Placental epithelial cell (primary cell): ENCODE data around the gene NSRP1. TPM values are rescaled to one million over a fixed set of nuclear protein-coding genes. Genes with fewer than 3 reads are reported as not detected.

Experiments
- small RNA-seq: library from RNA; depleted of rRNA; stranded (forward); fragments of <200 nt; gene quantifications from one replicate; pipeline ENCODE3, GENCODE V24; 2012
- total RNA-seq: library from RNA; depleted of rRNA; stranded (reverse); fragments of >200 nt; gene quantifications from 2 replicates; pipeline ENCODE4 v1.2.3, GENCODE V29; 2012

NSRP1 gene
- total RNA-seq = 4.4 and 8.2 TPM in 2 replicates

GRCh38 chr17:30116661-30117551 is at the start of gene NSRP1:
TSS of gene NSRP1 (plus strand) at chr17:30116816. CDS start at chr17:30116844, 28 bp downstream.

GRCh38 chr17:30235386-30236296 is 119.0 kb downstream of the NSRP1 start, which contains the start of gene SLC6A4:
TSS of gene SLC6A4 (minus strand) at chr17:30235697. CDS start at chr17:30221958, 13,739 bp downstream.

Small RNAs within 50 kb of the gene (small RNA-seq; reads per million reads assigned to genes)
- gene AC104984.5 = not detected

Other genes starting within 250 kb of the NSRP1 start
- 22.0 and 29.5 TPM in 2 replicates for gene SSH2, start 186.6 kb upstream of the NSRP1 start, total RNA-seq
- 0.11 TPM in 1 of 2 replicates, not detected in the other for gene EFCAB5, start 175.2 kb upstream of the NSRP1 start, total RNA-seq
- under 0.01 TPM in 1 of 2 replicates, not detected in the other for gene SLC6A4, start 118.9 kb downstream of the NSRP1 start, total RNA-seq
- 29.5 and 42.8 TPM in 2 replicates for gene BLMH, start 175.1 kb downstream of the NSRP1 start, total RNA-seq
- not detected in 2 replicates for gene TMIGD1, start 217.2 kb downstream of the NSRP1 start, total RNA-seq